NOMO-1 treated with DMSO at 0.1 percent for 48 hours (cell line): ENCODE results near the gene LCN6.
A peak's percentile ranks its signal among the peaks of the same experiment; 100 is the strongest.

Experiments used
- DNase-seq: peaks from one replicate; lab custom pipeline; 2025; ENCODE audit not compliant: unreplicated experiment; lab: John Stamatoyannopoulos, UW

The LCN6 gene

GRCh38 chr9:136745389-136746154 is 2.8 kb downstream of the LCN6 start:
- DNase-seq: no peak

DNA sequence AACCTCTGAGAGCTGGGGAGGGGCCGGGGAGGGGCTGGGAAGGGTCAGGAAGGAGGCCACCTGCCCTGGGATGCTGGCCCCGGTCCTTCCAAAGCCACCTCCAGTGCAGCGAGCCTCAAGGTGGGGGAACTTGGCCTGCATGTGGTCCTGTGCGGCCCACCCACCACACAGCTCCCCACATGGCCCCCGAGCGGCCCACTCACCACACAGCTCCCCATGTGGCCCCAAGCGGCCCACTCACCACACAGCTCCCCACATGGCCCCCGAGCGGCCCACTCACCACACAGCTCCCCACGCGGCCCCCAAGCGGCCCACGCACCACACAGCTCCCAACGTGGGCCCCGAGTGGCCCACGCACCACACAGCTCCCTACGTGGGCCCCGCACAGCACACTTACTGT is 3.6 kb downstream of the LCN6 start:
- no peak for DNase-seq

GRCh38 chr9:136743639-136744211 is 4.6 kb downstream of the LCN6 start:
- DNase-seq: no peak

- DNase-seq: no peak
Observed at GRCh38 chr9:136742591-136743391, 5.5 kb downstream of the LCN6 start, which contains the start of gene LCN10. Gene LCN10 (minus strand): TSS chr9:136742940. CDS start chr9:136742903, 37 bp downstream.

- no peak for DNase-seq
Observed at GRCh38 chr9:136741883-136742571, 6.3 kb downstream of the LCN6 start.

- no peak for DNase-seq
Observed at GRCh38 chr9:136740971-136741882, 7.1 kb downstream of the LCN6 start.

DNA sequence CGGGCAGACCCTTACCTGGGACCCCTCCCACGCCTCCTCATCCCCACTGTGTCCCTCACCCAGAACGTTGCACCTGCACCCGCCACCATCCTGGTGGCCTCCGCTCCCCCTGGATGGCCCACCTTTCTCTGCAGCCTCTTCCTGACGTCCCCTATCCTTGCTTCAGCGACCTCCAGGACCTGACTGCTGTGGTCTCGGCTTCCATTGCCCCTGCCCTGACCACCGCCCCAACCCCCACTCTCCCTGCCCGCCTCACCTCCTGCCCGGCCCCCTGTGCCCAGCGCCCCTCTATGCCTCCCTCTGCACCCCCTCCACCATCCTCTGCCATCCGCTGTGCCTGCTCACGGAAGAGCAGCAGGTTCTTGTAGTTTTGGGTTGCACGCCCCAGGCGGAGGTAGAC is 7.8 kb downstream of the LCN6 start:
- DNase-seq: no peak

DNA sequence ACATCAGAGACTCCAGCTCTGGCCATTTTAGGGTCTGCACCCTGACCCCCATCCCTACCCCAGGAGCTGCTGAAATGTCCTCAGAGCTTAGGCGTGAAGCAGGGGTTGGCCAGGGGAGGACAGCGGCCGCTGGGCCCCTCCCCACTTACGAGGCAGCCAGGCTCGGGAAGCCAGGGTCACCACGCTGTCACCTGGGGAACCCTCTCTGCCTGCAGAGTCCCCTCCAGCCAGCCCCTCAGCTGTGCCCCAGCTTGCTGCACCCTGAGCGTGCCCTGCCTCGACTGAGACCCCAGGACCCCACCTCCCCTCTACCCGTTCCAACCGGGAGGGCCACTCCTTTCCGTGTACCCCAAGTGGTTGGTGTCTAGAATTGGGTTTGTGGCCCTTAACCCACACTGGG is 8.3 kb downstream of the LCN6 start:
- no peak for DNase-seq

DNA sequence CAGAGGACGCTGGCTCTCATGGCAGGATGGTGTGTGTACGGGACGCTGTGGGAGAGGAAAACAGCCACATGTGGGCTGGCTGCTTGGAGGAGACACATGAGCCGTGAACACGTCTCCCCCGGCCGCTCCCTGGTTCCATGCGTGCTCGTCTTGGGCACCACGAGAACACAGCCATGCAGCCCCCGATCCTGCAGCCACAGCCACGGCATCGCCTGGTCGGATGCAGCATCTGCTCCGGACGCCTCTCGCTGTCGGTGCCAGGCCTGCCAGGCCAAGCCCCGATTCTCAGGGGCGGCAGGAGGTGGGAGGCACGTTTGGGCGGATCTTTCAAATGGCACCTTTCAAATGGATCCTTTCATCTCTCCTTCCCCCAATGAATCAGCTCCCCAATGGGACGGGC is 8.8 kb downstream of the LCN6 start:
- DNase-seq: no peak

- DNase-seq: no peak
Observed at GRCh38 chr9:136738960-136739359, 9.4 kb downstream of the LCN6 start.

- no peak for DNase-seq
Observed at GRCh38 chr9:136735812-136736480, 12.4 kb downstream of the LCN6 start.

DNA sequence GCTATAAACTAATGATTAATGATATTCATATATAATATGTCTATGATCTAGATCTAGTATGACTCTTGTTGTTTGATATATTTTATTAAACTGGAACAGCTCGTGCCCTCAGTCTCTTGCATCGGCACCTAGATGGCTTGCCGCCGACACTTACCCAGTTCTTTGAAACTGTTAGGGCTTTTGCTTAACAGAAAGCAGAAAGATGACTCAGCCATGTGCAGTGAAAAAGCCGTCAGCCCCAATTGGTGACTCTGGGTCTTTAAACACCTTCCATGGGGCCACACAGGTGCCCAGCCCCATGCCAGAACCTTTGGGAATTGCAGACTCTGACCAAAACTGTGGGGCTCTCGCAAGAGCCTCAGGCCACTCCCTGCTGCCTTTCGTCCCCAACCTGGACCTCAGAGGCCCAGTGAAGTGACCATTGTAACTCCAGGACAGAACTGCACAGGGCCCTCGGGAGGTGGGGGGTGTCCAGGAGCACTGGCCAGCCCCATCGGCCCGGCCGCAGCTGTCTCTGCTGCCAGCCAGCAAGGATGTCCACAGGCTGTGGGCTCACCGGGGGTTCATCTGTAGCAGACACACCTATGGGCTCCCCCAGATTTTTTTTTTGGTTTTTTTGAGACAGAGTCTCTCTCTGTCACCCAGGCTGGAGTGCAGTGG is 13.4 kb downstream of the LCN6 start:
- DNase-seq: no peak

DNA sequence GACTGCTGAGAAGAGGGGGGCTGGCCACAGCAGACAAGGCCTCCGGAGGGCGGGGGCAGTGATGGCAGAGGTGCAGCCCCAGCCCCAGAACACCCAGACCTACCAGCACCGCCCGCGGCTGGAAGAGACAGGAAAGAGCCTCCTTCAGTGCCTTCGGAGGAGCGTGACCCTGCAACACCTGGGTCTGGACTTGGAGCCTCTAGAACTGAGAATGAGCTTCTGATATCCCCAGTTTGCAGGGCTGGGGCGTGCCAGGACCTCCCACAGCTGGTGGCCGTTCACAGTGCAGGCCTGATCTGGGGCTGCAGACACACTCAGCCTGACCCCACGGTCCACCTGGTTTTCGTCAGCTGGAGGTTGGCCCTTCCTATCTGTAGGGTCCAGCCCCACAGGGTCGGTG is 14.7 kb downstream of the LCN6 start:
- DNase-seq: no peak

DNA sequence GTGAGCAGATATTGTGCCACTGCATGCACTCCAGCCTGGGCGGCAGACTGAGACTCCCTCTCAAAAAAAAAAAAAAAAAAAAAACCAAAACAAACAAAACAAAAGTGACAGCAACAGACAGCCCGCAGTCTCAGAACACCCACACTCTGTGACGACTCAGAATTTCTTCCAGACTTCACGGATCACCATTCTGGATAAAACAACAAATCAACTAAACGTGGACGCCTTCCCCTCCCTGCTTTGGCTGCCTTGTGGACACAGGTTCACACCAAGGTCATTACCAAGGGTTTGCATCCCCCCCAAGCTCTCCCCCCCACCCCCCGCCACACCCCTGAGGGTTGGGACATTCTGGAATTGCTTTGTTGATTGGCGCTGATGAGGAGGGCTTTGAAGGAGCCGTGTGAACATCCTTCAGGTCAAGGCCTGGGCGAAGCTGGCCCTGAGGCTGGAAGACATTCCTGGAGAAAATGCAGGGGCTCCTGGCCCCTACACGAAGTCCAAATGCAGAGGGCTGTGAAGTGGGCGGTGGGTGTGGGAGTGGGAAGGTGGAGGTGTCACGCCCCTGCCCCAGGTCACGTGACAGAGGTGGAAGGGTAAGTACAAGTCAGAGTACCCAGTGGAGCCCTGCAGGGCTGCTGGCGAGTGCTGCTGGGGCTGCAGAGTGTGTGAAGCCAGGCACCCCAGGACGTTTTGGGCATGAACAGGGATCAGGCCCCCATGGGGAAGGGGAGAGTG is 15.7 kb downstream of the LCN6 start:
- DNase-seq: no peak

DNA sequence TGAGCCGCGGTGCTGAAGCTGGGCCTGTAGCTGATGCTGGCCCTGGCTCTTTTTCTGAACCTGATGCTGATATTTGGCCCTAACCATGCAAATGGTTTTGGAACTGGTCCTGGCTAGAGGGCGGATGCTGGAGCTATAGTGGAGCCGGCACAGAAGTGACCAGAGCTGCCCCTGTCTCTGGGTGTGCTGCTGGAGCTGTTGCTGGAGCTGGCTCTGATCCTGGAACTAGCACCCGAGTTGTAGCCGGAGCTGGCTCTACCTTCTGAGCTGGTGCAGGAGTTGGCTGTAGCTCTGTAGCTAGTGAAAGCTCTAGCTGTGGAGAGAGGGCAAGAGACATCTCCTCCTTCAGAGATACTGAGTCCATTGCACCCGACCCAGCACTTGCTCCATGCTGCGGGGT is 18.4 kb downstream of the LCN6 start:
- DNase-seq: no peak

DNA sequence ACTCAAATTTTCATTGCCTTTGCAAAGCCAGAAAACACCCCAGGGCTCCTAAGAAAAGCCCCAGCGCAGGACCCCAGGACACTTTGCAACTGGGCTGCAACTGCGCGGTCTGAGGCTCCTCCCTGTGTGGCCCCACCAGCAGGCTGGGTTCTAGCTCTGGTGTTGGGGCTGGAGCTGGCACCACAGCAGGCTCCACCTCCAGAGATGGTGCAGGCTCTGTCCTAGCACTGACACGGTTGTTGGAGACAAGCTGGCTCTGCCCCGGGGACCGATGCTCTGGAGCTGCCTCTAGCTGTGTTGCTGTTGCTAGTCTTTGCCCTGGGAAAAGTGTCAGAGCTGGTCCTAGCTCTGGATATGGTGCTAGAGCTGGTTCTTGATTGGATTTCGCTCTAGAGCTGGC is 19.2 kb downstream of the LCN6 start:
- DNase-seq: peak; percentile 18

DNA sequence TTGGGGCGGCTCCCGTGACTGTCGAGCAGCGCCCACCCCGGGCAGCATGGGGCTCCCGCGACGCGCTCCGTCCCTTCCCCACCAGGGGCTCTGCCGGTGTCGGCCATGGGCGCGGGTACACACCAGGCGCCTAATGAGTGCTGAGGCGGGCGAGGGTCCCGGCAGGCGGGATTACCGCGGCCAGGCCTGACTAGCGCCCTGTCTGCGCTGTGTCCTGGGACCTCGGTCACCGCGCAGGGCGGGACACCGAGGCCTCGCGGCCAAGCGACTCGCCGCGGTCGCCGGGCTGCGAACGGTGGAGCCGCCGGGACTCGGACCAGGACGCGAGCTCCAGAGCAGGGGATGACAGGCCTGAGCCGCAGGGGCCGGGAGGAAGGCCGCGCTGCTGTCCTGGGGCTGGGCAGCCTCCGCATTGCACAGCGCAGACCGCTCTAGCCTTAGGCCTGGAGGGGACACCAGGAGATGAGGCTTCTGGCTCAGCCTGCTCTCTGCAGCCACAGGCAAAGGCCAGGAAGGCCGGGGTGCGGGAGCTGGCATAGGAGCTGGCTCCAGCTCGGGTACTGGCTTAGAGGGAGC is 19.7 kb downstream of the LCN6 start:
- DNase-seq: peak; percentile 24

DNA sequence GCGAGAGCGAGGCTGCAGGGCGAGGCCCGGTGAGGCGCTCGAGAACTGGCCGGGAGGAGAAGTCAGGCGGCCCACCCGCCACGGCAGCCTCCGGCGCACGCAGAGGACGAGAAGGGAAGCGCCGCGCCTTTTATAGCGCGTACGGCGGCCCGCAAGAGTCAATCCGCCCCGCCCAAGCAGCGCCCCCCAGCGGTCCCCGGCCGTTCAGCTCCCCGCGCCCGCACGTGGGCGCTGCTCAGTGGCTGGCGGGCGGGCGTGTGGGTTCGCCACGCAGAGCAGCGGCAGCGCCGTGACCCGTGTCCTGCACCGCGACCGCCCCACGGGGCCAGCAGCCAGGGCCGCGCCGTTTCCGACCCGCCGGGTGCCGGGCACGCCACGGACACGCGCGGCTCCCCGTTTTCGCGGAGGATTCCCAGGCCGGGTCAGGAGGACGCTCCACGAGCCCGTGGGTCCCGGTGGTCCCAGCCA is 20.2 kb downstream of the LCN6 start:
- peak; percentile 84 for DNase-seq
